ENCODE data around the gene ANKRD40. TPM values are rescaled to one million over a fixed set of nuclear protein-coding genes. Genes with fewer than 3 reads are reported as not detected.
A peak's percentile ranks its signal among the peaks of the same experiment; 100 is the strongest.

ANKRD40 gene
- total and polyA plus RNA-seq, 9 of the 15 experiments (the other 6 are each of a cell fraction or from before 2014, with no cell fraction given), result 9.0 to 28.9 (median 27.7) TPM

DNA sequence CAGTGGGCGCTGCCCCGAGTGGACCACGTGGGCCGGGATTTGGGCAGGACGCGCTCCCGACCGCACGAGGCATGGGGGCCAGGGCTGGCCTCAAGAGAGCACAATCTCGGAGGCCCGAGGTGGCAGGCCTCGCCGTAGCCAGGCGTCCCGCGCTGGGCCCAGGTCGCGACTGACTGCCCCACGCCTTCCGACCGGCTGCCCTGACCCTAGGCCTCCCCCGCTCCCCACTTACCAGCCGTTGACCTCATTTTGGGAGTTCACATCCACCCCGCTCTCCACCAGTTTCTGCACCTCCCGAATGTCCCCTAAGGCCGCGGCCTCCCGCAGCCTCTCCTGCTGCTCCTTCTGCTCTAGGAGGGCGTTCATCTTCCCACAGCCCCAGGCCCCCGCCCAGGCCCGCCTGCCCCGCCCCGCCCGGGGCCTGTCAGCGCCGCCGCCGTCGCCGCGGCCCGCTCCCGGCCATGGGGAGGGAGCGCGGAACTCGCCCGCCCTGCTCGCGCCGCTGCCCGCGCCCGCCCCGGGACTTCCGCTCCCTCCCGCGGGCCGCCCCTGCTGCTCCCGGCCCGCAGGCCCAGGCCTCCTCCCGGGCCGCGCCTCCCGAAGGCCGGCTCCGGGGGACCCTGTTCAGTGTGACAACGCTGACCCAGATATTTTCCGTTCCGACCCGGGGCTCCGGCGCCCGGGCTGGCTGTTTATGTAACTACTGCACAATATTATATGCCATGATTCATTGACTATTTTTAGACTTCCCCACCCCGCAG lies at the start of gene ANKRD40 (continued):
- TF ChIP-seq, protein P1, sequence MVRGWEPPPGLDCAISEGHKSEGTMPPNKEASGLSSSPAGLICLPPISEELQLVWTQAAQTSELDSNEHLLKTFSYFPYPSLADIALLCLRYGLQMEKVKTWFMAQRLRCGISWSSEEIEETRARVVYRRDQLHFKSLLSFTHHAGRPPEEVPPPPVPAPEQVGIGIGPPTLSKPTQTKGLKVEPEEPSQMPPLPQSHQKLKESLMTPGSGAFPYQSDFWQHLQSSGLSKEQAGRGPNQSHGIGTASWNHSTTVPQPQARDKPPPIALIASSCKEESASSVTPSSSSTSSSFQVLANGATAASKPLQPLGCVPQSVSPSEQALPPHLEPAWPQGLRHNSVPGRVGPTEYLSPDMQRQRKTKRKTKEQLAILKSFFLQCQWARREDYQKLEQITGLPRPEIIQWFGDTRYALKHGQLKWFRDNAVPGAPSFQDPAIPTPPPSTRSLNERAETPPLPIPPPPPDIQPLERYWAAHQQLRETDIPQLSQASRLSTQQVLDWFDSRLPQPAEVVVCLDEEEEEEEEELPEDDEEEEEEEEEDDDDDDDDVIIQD (CRISPR knock-in tag; IDR thresholded peaks at IDR 0.05), result no peak
- TF ChIP-seq TARDBP (IDR thresholded peaks at IDR 0.05) (peak; percentile 33; the same call in 1 of the 2 replicates), ELF4 (CRISPR knock-in tag; IDR thresholded peaks at IDR 0.05) (peak; percentile 52; the same call in 1 of the 2 replicates), L3MBTL2 (IDR thresholded peaks at IDR 0.05) (peak; percentile 88), ZFP36 (IDR thresholded peaks at IDR 0.05; ENCODE audit: low read depth, low read length, partially characterized antibody) (peak; percentile 5), NBN (IDR thresholded peaks at IDR 0.05; ENCODE audit: low read depth) (peak; percentile 29), PML (IDR thresholded peaks at IDR 0.05; ENCODE audit: low read length) (peak; percentile 53; the same call in 1 of the 2 replicates), FOXK1 (CRISPR knock-in tag; IDR thresholded peaks at IDR 0.05; ENCODE audit: borderline replicate concordance) (0 out of 2 replicates have a peak, but pooled peaks have one; percentile 40), RNF2 (IDR thresholded peaks at IDR 0.05) (peak; percentile 49; the same call in 1 of the 2 replicates), TAF1 (IDR thresholded peaks at IDR 0.05; ENCODE audit: control insufficient read depth, extremely low read depth, insufficient read depth, low read length, severe bottlenecking) (peak; percentile 96), NCOA2 (IDR thresholded peaks at IDR 0.05; ENCODE audit: partially characterized antibody in 2 of 2) (no peak), RFX7 (CRISPR knock-in tag; IDR thresholded peaks at IDR 0.05) (no peak), NCOA1 (IDR thresholded peaks at IDR 0.05; ENCODE audit: low read depth) (peak; percentile 93), GATAD2B (IDR thresholded peaks at IDR 0.05; ENCODE audit: borderline replicate concordance) (peak; percentile 95), HOXB6 (CRISPR knock-in tag; IDR thresholded peaks at IDR 0.05; ENCODE audit: borderline replicate concordance) (no peak)
- TF ChIP-seq, protein P2, sequence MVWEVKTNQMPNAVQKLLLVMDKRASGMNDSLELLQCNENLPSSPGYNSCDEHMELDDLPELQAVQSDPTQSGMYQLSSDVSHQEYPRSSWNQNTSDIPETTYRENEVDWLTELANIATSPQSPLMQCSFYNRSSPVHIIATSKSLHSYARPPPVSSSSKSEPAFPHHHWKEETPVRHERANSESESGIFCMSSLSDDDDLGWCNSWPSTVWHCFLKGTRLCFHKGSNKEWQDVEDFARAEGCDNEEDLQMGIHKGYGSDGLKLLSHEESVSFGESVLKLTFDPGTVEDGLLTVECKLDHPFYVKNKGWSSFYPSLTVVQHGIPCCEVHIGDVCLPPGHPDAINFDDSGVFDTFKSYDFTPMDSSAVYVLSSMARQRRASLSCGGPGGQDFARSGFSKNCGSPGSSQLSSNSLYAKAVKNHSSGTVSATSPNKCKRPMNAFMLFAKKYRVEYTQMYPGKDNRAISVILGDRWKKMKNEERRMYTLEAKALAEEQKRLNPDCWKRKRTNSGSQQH (CRISPR knock-in tag; IDR thresholded peaks at IDR 0.05), result 0 out of 2 replicates have a peak, but pooled peaks have one; percentile 37
- TF ChIP-seq, protein P3, sequence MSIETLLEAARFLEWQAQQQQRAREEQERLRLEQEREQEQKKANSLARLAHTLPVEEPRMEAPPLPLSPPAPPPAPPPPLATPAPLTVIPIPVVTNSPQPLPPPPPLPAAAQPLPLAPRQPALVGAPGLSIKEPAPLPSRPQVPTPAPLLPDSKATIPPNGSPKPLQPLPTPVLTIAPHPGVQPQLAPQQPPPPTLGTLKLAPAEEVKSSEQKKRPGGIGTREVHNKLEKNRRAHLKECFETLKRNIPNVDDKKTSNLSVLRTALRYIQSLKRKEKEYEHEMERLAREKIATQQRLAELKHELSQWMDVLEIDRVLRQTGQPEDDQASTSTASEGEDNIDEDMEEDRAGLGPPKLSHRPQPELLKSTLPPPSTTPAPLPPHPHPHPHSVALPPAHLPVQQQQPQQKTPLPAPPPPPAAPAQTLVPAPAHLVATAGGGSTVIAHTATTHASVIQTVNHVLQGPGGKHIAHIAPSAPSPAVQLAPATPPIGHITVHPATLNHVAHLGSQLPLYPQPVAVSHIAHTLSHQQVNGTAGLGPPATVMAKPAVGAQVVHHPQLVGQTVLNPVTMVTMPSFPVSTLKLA (conservative IDR thresholded peaks at IDR 0.05), result peak; percentile 67 to 78
- TF ChIP-seq, protein P4, sequence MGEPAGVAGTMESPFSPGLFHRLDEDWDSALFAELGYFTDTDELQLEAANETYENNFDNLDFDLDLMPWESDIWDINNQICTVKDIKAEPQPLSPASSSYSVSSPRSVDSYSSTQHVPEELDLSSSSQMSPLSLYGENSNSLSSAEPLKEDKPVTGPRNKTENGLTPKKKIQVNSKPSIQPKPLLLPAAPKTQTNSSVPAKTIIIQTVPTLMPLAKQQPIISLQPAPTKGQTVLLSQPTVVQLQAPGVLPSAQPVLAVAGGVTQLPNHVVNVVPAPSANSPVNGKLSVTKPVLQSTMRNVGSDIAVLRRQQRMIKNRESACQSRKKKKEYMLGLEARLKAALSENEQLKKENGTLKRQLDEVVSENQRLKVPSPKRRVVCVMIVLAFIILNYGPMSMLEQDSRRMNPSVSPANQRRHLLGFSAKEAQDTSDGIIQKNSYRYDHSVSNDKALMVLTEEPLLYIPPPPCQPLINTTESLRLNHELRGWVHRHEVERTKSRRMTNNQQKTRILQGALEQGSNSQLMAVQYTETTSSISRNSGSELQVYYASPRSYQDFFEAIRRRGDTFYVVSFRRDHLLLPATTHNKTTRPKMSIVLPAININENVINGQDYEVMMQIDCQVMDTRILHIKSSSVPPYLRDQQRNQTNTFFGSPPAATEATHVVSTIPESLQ (CRISPR knock-in tag; IDR thresholded peaks at IDR 0.05), result no peak
- TF ChIP-seq, protein P5, sequence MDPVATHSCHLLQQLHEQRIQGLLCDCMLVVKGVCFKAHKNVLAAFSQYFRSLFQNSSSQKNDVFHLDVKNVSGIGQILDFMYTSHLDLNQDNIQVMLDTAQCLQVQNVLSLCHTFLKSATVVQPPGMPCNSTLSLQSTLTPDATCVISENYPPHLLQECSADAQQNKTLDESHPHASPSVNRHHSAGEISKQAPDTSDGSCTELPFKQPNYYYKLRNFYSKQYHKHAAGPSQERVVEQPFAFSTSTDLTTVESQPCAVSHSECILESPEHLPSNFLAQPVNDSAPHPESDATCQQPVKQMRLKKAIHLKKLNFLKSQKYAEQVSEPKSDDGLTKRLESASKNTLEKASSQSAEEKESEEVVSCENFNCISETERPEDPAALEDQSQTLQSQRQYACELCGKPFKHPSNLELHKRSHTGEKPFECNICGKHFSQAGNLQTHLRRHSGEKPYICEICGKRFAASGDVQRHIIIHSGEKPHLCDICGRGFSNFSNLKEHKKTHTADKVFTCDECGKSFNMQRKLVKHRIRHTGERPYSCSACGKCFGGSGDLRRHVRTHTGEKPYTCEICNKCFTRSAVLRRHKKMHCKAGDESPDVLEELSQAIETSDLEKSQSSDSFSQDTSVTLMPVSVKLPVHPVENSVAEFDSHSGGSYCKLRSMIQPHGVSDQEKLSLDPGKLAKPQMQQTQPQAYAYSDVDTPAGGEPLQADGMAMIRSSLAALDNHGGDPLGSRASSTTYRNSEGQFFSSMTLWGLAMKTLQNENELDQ (CRISPR knock-in tag; IDR thresholded peaks at IDR 0.05; ENCODE audit: borderline replicate concordance), result 0 out of 2 replicates have a peak, but pooled peaks have one; percentile 66
